Keratinocyte (primary cell): ENCODE results near the gene SPOCK1. TPM values are rescaled to one million over a fixed set of nuclear protein-coding genes. Genes with fewer than 3 reads are reported as not detected.

Source experiments
- DNase-seq: peaks from one replicate; pipeline ENCODE4 v3.0.0-alpha.2; 2011; ENCODE audit warnings: low read depth, missing footprints, low spot score
- FAIRE-seq: peaks from 2 replicates; lab custom pipeline; 2011; peaks lifted over from hg19 to GRCh38; lab: Jason Lieb, UNC
- H2AFZ ChIP-seq: 2 replicates; pipeline ENCODE4 v1.6.0; 2012; ENCODE audit warnings: low read length, control low read depth, inconsistent platforms; ENCODE audit not compliant: control insufficient read depth
- H3K27ac ChIP-seq: 2 replicates; pipeline ENCODE4 v1.5.1; 2011; ENCODE audit warnings: low read length; ENCODE audit not compliant: control insufficient read depth, insufficient read depth
- H3K27me3 ChIP-seq: 3 replicates; pipeline ENCODE4 v1.6.0; 2011; ENCODE audit warnings: low read length; ENCODE audit not compliant: control insufficient read depth, insufficient read depth; ENCODE audit errors: extremely low read depth
- H3K36me3 ChIP-seq, 2 experiments: 2 replicates in 1 of 2; 3 replicates in 1 of 2; pipeline ENCODE4 v1.5.1; 2011; ENCODE audit warnings: low read length in 2 of 2, mild to moderate bottlenecking in 1 of 2; ENCODE audit not compliant: control insufficient read depth in 2 of 2, insufficient read depth in 2 of 2; ENCODE audit errors: extremely low read depth in 1 of 2
- H3K4me1 ChIP-seq: 3 replicates; pipeline ENCODE4 v1.5.1; 2011; ENCODE audit warnings: low read length; ENCODE audit not compliant: control insufficient read depth, insufficient read depth; ENCODE audit errors: extremely low read depth
- H3K4me2 ChIP-seq: 3 replicates; pipeline ENCODE4 v1.6.0; 2011; ENCODE audit warnings: low read depth, low read length; ENCODE audit not compliant: control insufficient read depth, insufficient read depth; ENCODE audit errors: extremely low read depth
- H3K4me3 ChIP-seq, 3 experiments: fragments of 200-600 bp in 1 of 3; sonication (generic) in 1 of 3; 2 replicates in 2 of 3; 3 replicates in 1 of 3; pipeline ENCODE4 v1.5.1; 2011 to 2016; ENCODE audit warnings: low read length in 3 of 3, mild to moderate bottlenecking in 3 of 3, control low read depth in 2 of 3, inconsistent platforms in 1 of 3, low read depth in 1 of 3, mixed read lengths in 1 of 3, mixed run types in 1 of 3, moderate library complexity in 1 of 3; ENCODE audit not compliant: control insufficient read depth in 2 of 3, insufficient read depth in 2 of 3; ENCODE audit errors: extremely low read depth in 1 of 3
- H3K79me2 ChIP-seq: 2 replicates; pipeline ENCODE4 v1.6.0; 2012; ENCODE audit warnings: low read length; ENCODE audit not compliant: control insufficient read depth, insufficient read depth
- H3K9ac ChIP-seq: 3 replicates; pipeline ENCODE4 v1.6.0; 2011; ENCODE audit warnings: low read length; ENCODE audit not compliant: control insufficient read depth, insufficient read depth; ENCODE audit errors: extremely low read depth
- H3K9me1 ChIP-seq: 3 replicates; pipeline ENCODE4 v1.6.0; 2011; ENCODE audit warnings: low read length; ENCODE audit not compliant: control insufficient read depth, insufficient read depth; ENCODE audit errors: extremely low read depth
- H3K9me3 ChIP-seq: 2 replicates; pipeline ENCODE4 v1.5.1; 2012; ENCODE audit warnings: low read depth, low read length; ENCODE audit not compliant: control insufficient read depth
- H4K20me1 ChIP-seq: 3 replicates; pipeline ENCODE4 v1.6.0; 2011; ENCODE audit warnings: low read length; ENCODE audit not compliant: control insufficient read depth, insufficient read depth; ENCODE audit errors: extremely low read depth
- EZH2 ChIP-seq: IDR thresholded peaks from one replicate; pipeline ENCODE4 v1.6.1; 2012; ENCODE audit warnings: inconsistent platforms, mild to moderate bottlenecking, low read length, moderate library complexity
- dilution Hi-C: fragments of 300-500 bp; cut with MboI; formaldehyde crosslinking; loops from one replicate; pipeline ENCODE4 v1.7.0; 2020; ENCODE audit warnings: low sequenced_read_pairs; ENCODE audit not compliant: extremely low pct_ligation_motif_present
- polyA plus RNA-seq, 5 experiments: library from polyadenylated mRNA; depleted of rRNA in 3 of 5; stranded (reverse) in 3 of 5; stranded (forward) in 1 of 5; unstranded in 1 of 5; fragments of >200 nt; gene quantifications; 1 replicate in 1 of 5; 2 replicates in 3 of 5; 3 replicates in 1 of 5; pipeline versions ENCODE4 v1.2.1 to v1.2.3, GENCODE V29; 2011 to 2012; ENCODE audit warnings: missing spikeins in 2 of 5, low read depth in 1 of 5, low replicate concordance in 1 of 5
- TF ChIP-seq, protein P1 (sequence below), 3 experiments: IDR thresholded peaks in 1 of 3; conservative IDR thresholded peaks in 1 of 3; optimal IDR thresholded peaks in 1 of 3; 2 replicates in 2 of 3; 3 replicates in 1 of 3; pipeline versions ENCODE3 to v1.5.1; 2011; ENCODE audit warnings: low read length in 3 of 3, mild to moderate bottlenecking in 3 of 3, moderate library complexity in 2 of 3, control low read depth in 1 of 3, inconsistent platforms in 1 of 3; ENCODE audit not compliant: insufficient read depth in 2 of 3; ENCODE audit errors: extremely low read depth in 1 of 3

The SPOCK1 gene
- polyA plus RNA-seq, 1 donor (not counting 4 experiments of a cell fraction or from before 2014, with no cell fraction given), result 5.5 TPM

DNA sequence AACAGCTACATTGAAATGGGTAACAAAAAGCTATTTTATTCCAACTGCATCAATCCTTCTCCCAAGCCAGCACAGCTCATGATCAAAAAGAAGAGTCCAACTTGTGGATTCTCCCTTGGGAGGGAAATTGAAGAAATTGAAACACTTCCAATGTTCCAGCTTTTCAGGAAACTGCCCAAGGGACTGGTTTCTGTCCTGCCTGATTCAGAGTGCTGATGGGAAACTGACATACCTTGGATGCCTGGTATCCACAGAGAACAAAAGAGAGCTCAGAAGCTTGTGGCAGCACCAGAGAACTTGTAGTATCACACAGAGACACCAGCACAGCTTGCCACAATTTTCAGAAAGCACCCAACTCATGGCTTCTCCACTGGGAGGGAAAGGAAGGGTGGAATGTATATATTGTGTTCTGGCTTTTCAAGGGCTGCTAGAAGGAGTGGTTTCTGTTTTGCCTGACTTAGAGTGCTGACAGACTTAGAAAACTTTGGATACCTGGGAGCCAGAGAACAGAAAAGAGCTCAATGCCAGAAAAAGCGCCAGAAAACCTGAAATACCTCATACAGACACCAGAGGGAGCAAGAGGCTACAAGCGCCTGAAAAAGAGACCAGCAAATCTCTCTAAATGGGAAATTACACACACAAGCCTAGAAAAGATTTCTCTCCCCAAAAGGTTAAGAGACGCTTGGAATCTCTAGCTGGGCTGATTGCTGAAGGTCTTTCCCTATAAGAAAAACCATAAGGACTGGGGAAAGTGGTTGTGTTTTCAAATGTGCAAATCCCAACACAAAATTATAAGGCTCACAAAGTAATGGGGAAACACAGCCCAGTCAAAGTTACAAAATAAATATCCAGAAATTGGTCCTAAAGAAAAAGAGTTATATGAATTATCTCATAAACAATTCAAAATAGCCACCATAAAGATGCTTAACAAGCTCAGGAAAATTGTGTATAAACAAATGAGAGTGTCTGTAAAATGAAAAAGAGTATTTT is 178.8 kb downstream of the SPOCK1 start:
- Histone ChIP-seq H3K9ac (no peak overlapping the region), H2AFZ (peak overlapping the region; percentile 76), H3K27me3 (no peaks in the 10 kb centered on the region), H3K79me2 (no peaks in the 10 kb centered on the region), H3K27ac (no peak overlapping the region), H3K9me3 (no peaks in the 10 kb centered on the region), H3K4me3 (no peak overlapping the region), H3K36me3 (no peaks in the 10 kb centered on the region), H4K20me1 (no peaks in the 10 kb centered on the region), H3K4me2 (peak overlapping the region; percentile 29), H3K9me1 (no peaks in the 10 kb centered on the region), H3K4me1 (peaks cover 5% of the 10 kb centered on the region)
- peak; percentile 71 for FAIRE-seq
- no peak for TF ChIP-seq EZH2
- TF ChIP-seq, protein P1, sequence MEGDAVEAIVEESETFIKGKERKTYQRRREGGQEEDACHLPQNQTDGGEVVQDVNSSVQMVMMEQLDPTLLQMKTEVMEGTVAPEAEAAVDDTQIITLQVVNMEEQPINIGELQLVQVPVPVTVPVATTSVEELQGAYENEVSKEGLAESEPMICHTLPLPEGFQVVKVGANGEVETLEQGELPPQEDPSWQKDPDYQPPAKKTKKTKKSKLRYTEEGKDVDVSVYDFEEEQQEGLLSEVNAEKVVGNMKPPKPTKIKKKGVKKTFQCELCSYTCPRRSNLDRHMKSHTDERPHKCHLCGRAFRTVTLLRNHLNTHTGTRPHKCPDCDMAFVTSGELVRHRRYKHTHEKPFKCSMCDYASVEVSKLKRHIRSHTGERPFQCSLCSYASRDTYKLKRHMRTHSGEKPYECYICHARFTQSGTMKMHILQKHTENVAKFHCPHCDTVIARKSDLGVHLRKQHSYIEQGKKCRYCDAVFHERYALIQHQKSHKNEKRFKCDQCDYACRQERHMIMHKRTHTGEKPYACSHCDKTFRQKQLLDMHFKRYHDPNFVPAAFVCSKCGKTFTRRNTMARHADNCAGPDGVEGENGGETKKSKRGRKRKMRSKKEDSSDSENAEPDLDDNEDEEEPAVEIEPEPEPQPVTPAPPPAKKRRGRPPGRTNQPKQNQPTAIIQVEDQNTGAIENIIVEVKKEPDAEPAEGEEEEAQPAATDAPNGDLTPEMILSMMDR (optimal IDR thresholded peaks at IDR 0.05 in 1 of 3, IDR thresholded peaks at IDR 0.05 in 1 of 3, conservative IDR thresholded peaks at IDR 0.05 in 1 of 3; ENCODE audit: extremely low read depth in 1 of 3, insufficient read depth in 2 of 3, low read length in 3 of 3), result peak; percentile 41 to 77 (median 75)
- DNase-seq, result no peak
- dilution Hi-C loops, result no loop called here

DNA sequence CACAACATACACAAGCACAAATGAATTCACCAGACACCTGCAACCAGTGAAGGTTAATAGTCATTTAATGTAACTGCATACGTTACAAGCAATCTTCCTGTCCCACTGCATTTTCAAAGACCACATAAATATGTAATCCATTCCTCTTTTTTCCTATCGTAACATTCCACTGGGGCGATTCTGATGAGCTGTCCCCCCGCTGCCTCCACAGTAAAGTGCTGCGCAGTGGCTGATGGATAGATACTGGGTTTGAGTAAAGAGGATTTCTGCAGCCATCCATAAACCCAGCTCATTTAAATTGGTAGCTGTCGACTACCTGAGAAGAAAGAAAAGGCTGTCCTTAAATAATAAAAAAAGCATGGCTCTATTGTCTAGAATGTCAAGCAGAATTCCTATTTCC is 181.1 kb downstream of the SPOCK1 start:
- H2AFZ ChIP-seq, result no peak overlapping the region
- no peaks in the 10 kb centered on the region for H3K9me3 ChIP-seq
- FAIRE-seq (no peak), DNase-seq (no peak)
- H3K79me2 ChIP-seq, result no peaks in the 10 kb centered on the region
- no peak overlapping the region for H3K4me2 ChIP-seq
- no peak overlapping the region for H3K27ac ChIP-seq
- TF ChIP-seq, protein P1 (optimal IDR thresholded peaks at IDR 0.05 in 1 of 3, IDR thresholded peaks at IDR 0.05 in 1 of 3, conservative IDR thresholded peaks at IDR 0.05 in 1 of 3; ENCODE audit: extremely low read depth in 1 of 3, insufficient read depth in 2 of 3, low read length in 3 of 3), result no peak
- no peak for TF ChIP-seq EZH2
- H3K36me3 ChIP-seq, result no peaks in the 10 kb centered on the region
- no peaks in the 10 kb centered on the region for H3K27me3 ChIP-seq
- no peaks in the 10 kb centered on the region for H4K20me1 ChIP-seq
- no peak overlapping the region for H3K9ac ChIP-seq
- no peak overlapping the region for H3K4me3 ChIP-seq
- H3K4me1 ChIP-seq, result peaks cover 5% of the 10 kb centered on the region
- dilution Hi-C loops, result no loop called here
- no peaks in the 10 kb centered on the region for H3K9me1 ChIP-seq
